HG02798 (cell line): ENCODE measurements around the gene HOMER1.
A peak's percentile ranks its signal among the peaks of the same experiment; 100 is the strongest.
"Not testable (repeated sequence)": the region's sequence is repeated elsewhere in the genome, so short reads cannot be mapped to it uniquely, and the experiment has no call there.

ENCODE experiments used
- ATAC-seq: cut with Tn5 transposase; IDR thresholded peaks from one replicate; pipeline ENCODE4 v1.9.1; 2021; ENCODE audit warnings: mild to moderate bottlenecking; ENCODE audit not compliant: unreplicated experiment, poor library complexity

Gene HOMER1

GRCh38 chr5:79518718-79519117, 4.8 kb upstream of the HOMER1 start:
- ATAC-seq, result no peak

GRCh38 chr5:79517601-79518000, 3.7 kb upstream of the HOMER1 start:
- no peak for ATAC-seq

- ATAC-seq, result no peak
Observed at GRCh38 chr5:79516986-79517385, 3.1 kb upstream of the HOMER1 start.

DNA sequence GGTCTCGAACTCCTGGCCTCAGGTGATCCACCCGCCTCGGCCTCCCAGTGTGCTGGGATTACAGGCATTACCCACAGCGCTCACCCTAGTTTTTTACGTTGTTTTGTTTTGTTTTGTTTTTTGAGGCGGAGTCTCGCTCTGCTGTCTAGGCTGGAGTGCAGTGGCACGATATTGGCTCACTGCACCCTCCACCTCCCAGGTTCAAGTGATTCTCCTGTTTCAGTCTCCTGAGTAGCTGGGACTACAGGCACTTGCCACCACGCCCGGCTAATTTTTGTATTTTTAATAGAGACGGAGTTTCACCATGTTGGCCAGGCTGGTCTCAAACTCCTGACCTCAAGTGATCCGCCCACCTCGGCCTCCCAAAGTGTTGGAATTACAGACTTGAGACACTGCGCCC, 2.4 kb upstream of the HOMER1 start:
- not testable (repeated sequence) for ATAC-seq

- ATAC-seq, result peak; percentile 89
Observed at GRCh38 chr5:79514391-79515105, 614 bp upstream of the HOMER1 start.

- ATAC-seq, result no peak
Observed at GRCh38 chr5:79513308-79513703, 628 bp downstream of the HOMER1 start.

DNA sequence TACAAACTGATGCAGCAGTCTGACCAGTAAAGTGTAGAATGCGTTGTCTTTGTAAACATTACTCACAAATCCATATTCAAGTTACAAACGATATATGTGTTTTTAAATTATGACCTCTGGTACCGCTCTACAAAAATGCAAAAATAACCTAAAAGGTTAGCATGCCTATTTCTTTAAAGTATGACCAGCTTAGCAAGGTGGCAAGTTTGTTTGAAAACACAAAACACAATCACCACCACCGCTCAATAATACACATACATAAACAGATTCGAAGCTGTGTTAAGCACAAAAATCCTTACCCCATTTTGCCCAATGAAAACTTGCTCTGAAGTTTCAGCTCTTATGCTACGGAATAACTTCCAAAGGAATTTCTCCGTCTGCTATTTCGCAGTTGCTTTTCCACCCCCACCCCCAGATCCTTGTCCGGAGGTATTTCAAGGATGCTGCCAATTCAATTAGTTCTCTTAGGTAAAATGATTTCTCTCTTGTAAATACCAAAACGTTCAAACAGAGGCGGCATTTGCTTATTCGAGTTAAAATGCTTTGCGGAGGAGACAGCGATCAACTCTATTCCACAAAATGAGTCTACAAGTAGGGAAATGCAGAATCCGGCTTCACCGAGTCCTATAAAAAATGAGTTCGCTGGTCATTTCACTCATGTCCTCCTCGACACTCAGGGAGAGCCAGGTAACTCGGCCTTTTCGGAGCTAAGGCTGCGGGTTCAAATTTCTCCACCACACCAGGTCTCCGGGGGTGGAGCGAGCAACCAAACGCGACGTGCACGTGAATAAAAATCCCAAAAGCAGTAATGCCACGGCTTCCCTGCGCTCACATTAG, 1.2 kb downstream of the HOMER1 start:
- ATAC-seq, result no peak

DNA sequence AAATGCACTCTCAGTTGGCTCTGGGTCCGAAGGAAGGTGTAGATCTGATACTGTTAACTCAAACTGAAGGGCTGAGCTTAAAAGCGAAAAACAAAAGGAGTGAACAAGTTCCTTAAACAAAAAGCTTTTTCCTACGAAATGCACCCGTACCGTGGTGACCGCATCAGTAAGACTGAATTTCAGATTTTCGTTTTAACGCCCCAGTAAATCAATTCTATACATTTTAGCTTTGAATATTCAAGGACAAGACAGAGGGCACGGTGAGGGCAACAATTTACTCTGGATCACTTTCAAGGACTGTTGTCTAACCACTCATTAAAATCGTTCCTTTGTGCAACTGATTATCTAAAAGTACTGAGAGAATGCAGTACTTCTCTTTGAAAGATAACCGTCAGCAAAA, 1.9 kb downstream of the HOMER1 start:
- no peak for ATAC-seq

DNA sequence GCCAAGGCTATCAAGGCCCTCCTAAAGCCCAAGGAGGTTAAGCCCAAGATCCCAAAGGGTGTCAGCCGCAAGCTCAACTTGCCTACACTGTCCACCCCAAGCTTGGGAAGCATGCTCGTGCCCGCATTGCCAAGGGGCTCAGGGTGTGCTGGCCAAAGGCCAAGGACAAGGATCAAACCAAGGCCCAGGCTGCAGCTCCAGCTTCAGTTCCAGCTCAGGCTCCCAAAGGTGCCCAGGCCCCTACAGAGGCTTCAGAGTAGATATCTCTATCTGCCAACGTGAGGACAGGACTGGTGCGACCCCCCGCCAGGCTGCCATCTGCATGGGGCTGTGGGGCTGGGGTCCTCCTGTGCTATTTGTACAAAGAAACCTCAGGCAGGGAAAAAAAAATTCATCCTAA, 3.3 kb downstream of the HOMER1 start:
- ATAC-seq, result no peak

DNA sequence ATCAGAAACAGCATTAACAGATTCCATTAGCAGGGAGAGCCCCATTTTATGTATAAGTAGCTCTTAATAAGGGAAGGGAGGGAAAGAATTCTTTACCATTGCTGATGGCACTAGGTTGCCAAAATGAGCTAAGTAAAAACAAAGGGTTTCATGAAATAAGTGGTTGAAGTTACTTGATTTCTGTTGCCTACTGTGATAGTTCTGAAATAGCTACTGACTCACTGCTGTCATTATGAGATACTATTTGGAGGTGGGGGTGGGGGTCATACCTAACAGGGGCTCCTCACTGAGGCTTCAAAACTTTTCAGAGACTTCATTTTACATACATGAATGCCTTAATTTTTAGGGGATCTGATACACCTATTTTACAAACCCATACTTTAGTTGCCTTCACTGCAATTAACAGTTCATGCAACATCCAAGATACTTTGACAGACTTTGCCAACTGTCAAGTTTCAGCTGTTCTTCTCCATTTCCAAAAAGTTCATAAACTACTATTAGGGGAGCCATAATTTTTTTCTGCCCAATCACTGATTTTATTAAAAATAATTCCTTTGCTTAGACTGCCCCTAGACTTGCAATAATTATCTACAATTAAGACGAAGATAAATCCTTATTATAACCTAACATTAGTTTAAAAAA, 4.6 kb downstream of the HOMER1 start:
- ATAC-seq, result no peak

DNA sequence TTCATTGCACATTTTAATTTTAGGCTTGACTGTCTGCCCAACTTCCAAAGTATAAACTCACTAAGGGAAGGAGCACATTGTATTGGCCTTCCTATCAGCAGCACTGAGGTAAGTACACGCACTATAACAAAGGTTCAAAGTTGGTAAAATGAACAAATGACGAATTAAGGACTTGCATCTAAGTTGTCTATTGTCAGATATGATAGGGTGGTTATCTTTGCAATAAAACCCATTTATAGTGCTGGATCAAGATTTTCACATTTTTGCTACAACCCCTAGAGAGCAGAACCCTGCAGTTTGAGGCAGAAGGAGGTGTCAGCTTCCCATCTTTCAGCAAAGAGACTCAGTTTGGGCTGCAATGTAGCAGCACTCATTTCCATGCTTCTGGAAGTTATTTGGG, 5.1 kb downstream of the HOMER1 start:
- no peak for ATAC-seq

DNA sequence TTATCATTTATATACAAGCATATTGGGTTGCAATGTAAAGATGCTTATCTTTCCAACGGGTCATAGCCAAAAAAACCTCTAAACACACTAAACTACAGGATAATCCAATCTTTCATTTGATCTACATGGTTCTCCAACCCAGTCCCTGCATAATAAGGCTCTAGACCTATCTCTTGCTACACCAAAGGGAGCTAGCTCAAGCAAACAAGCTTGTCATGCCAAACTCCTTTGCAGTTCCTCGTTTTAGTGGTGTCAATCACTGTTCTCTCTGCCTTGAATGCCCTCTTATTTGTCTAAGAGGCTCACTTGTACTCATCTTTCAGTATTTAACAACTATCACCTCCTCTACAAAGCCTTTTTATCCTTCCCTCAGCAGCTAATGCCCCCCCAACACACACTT, 5.6 kb downstream of the HOMER1 start:
- ATAC-seq, result no peak

- no peak for ATAC-seq
Observed at GRCh38 chr5:79507251-79508205, 6.4 kb downstream of the HOMER1 start.

DNA sequence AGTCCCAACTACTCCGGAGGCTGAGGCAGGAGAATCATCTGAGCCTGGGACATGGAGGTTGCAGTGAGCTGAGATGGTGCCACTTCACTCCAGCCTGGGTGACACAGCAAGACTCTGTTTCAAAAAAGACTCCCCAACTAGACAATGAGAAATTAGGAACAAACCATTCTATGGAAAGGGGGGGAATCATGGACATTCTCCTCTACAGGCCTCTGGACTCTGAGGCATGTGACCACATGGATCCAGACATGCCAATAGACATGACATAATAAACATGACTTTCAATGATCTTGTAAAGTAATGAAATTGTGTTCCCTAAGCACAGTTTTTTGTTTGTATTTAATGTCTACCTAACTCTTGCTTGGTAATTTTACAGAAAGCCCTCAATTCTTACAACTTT, 8.8 kb downstream of the HOMER1 start:
- ATAC-seq, result no peak

DNA sequence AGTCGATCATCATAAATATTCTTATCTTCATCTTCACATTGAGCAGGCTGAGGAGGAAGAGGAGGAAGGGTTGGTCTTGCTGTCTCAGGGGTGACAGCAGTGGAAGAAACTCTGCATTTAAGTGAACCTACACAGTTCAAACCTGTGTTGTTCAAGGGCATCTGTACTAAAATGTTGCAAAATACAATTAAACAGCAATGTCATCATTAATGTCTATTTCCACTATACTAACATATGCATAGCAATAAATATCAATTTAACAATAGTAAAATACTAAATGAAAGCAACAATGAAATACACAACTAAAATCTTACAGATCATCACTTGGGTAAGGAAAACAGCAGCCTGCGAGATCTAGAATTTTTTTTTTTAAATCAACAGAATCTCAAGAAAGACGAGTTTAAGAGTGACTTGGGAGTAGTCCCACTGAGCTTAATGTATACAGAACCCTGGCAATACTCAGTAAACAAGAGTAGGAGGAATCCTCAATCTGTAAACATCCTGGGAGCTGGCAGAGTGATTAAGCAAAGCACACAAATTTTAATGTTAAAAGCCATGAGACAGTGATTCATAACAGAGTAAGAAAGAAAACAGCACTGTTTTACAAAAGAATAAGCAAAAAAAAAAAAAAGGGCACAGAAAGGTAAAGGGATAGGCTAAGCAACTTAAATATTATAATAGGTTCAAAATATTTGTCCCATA, 10.0 kb downstream of the HOMER1 start:
- ATAC-seq, result no peak

GRCh38 chr5:79499640-79500273, 14.2 kb downstream of the HOMER1 start:
- no peak for ATAC-seq

DNA sequence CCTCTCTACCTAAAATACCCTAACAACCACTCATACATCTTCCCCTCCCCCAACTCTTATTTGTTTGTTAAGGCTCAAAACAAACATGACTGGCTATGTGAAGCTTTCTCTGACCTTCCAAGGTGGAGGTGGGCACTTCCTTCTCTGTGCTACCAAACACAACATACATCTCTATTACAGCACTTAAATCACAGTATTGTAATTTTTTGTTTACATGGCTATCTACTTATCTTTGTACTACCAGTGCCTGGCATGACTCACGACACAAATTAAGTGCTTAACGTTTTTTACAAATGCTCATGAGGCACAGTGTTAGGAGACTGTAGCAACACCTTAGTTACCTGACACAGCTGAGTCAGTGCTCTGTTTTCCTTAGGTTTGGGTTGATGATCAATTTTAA, 18.6 kb downstream of the HOMER1 start:
- ATAC-seq, result no peak

GRCh38 chr5:79493596-79494345, 20.2 kb downstream of the HOMER1 start:
- no peak for ATAC-seq
